ENCODE data around the gene DLST. TPM values are rescaled to one million over a fixed set of nuclear protein-coding genes. Genes with fewer than 3 reads are reported as not detected.

The DLST gene
- total RNA-seq, 1 donor, result 92.4 TPM

GRCh38 chr14:74853581-74853980 lies 28.1 kb upstream of the DLST start:
- H3K4me1 ChIP-seq (ENCODE audit: insufficient read depth, low read length), result no peaks in the 10 kb centered on the region
- H3K9me3 ChIP-seq (ENCODE audit: low read depth, low read length), result no peaks in the 10 kb centered on the region
- no peaks in the 10 kb centered on the region for H3K27me3 ChIP-seq (ENCODE audit: insufficient read depth, low read length)
- H3K4me3 ChIP-seq (ENCODE audit: low read length), result no peak overlapping the region

- H3K9me3 ChIP-seq (ENCODE audit: low read depth, low read length), result no peaks in the 10 kb centered on the region
- H3K4me1 ChIP-seq (ENCODE audit: insufficient read depth, low read length), result no peaks in the 10 kb centered on the region
- H3K27me3 ChIP-seq (ENCODE audit: insufficient read depth, low read length), result no peaks in the 10 kb centered on the region
- no peak overlapping the region for H3K4me3 ChIP-seq (ENCODE audit: low read length)
Observed at GRCh38 chr14:74855021-74855420, 26.7 kb upstream of the DLST start.

GRCh38 chr14:74855945-74856344 lies 25.8 kb upstream of the DLST start:
- Histone ChIP-seq H3K4me1 (ENCODE audit: insufficient read depth, low read length) (peaks cover 4% of the 10 kb centered on the region), H3K27me3 (ENCODE audit: insufficient read depth, low read length) (no peaks in the 10 kb centered on the region), H3K9me3 (ENCODE audit: low read depth, low read length) (no peaks in the 10 kb centered on the region), H3K4me3 (ENCODE audit: low read length) (no peak overlapping the region)

- Histone ChIP-seq H3K4me1 (ENCODE audit: insufficient read depth, low read length) (peaks cover 9% of the 10 kb centered on the region), H3K4me3 (ENCODE audit: low read length) (no peak overlapping the region), H3K27me3 (ENCODE audit: insufficient read depth, low read length) (no peaks in the 10 kb centered on the region), H3K9me3 (ENCODE audit: low read depth, low read length) (no peaks in the 10 kb centered on the region)
Observed at GRCh38 chr14:74856366-74856765, 25.4 kb upstream of the DLST start.

- H3K4me3 ChIP-seq (ENCODE audit: low read length), result no peak overlapping the region
- H3K27me3 ChIP-seq (ENCODE audit: insufficient read depth, low read length), result no peaks in the 10 kb centered on the region
- H3K4me1 ChIP-seq (ENCODE audit: insufficient read depth, low read length), result peaks cover 12% of the 10 kb centered on the region
- H3K9me3 ChIP-seq (ENCODE audit: low read depth, low read length), result no peaks in the 10 kb centered on the region
Observed at GRCh38 chr14:74858022-74858421, 23.7 kb upstream of the DLST start.

GRCh38 chr14:74859757-74860552 lies 21.8 kb upstream of the DLST start:
- Histone ChIP-seq H3K9me3 (ENCODE audit: low read depth, low read length) (no peaks in the 10 kb centered on the region), H3K27me3 (ENCODE audit: insufficient read depth, low read length) (no peaks in the 10 kb centered on the region), H3K4me1 (ENCODE audit: insufficient read depth, low read length) (peaks cover 23% of the 10 kb centered on the region), H3K4me3 (ENCODE audit: low read length) (no peak overlapping the region)

GRCh38 chr14:74860899-74861733 lies 20.6 kb upstream of the DLST start:
- Histone ChIP-seq H3K27me3 (ENCODE audit: insufficient read depth, low read length) (no peaks in the 10 kb centered on the region), H3K4me1 (ENCODE audit: insufficient read depth, low read length) (peaks cover 23% of the 10 kb centered on the region), H3K9me3 (ENCODE audit: low read depth, low read length) (no peaks in the 10 kb centered on the region), H3K4me3 (ENCODE audit: low read length) (no peak overlapping the region)

GRCh38 chr14:74861734-74862090 lies 20.0 kb upstream of the DLST start:
- H3K4me1 ChIP-seq (ENCODE audit: insufficient read depth, low read length), result peaks cover 23% of the 10 kb centered on the region
- H3K4me3 ChIP-seq (ENCODE audit: low read length), result no peak overlapping the region
- no peaks in the 10 kb centered on the region for H3K27me3 ChIP-seq (ENCODE audit: insufficient read depth, low read length)
- H3K9me3 ChIP-seq (ENCODE audit: low read depth, low read length), result no peaks in the 10 kb centered on the region

GRCh38 chr14:74863274-74863673 lies 18.4 kb upstream of the DLST start:
- Histone ChIP-seq H3K27me3 (ENCODE audit: insufficient read depth, low read length) (no peaks in the 10 kb centered on the region), H3K9me3 (ENCODE audit: low read depth, low read length) (no peaks in the 10 kb centered on the region), H3K4me3 (ENCODE audit: low read length) (no peak overlapping the region), H3K4me1 (ENCODE audit: insufficient read depth, low read length) (peaks cover 31% of the 10 kb centered on the region)

GRCh38 chr14:74864198-74864597 lies 17.5 kb upstream of the DLST start:
- H3K27me3 ChIP-seq (ENCODE audit: insufficient read depth, low read length), result no peaks in the 10 kb centered on the region
- H3K4me3 ChIP-seq (ENCODE audit: low read length), result no peak overlapping the region
- H3K9me3 ChIP-seq (ENCODE audit: low read depth, low read length), result no peaks in the 10 kb centered on the region
- peaks cover 31% of the 10 kb centered on the region for H3K4me1 ChIP-seq (ENCODE audit: insufficient read depth, low read length)

GRCh38 chr14:74865156-74865555 lies 16.6 kb upstream of the DLST start:
- Histone ChIP-seq H3K27me3 (ENCODE audit: insufficient read depth, low read length) (no peaks in the 10 kb centered on the region), H3K4me3 (ENCODE audit: low read length) (no peak overlapping the region), H3K4me1 (ENCODE audit: insufficient read depth, low read length) (peaks cover 31% of the 10 kb centered on the region), H3K9me3 (ENCODE audit: low read depth, low read length) (no peaks in the 10 kb centered on the region)

GRCh38 chr14:74866708-74867389 lies 14.9 kb upstream of the DLST start:
- no peak overlapping the region for H3K4me3 ChIP-seq (ENCODE audit: low read length)
- H3K4me1 ChIP-seq (ENCODE audit: insufficient read depth, low read length), result peaks cover 23% of the 10 kb centered on the region
- no peaks in the 10 kb centered on the region for H3K9me3 ChIP-seq (ENCODE audit: low read depth, low read length)
- H3K27me3 ChIP-seq (ENCODE audit: insufficient read depth, low read length), result no peaks in the 10 kb centered on the region

- H3K4me1 ChIP-seq (ENCODE audit: insufficient read depth, low read length), result peaks cover 22% of the 10 kb centered on the region
- no peaks in the 10 kb centered on the region for H3K27me3 ChIP-seq (ENCODE audit: insufficient read depth, low read length)
- H3K9me3 ChIP-seq (ENCODE audit: low read depth, low read length), result no peaks in the 10 kb centered on the region
- H3K4me3 ChIP-seq (ENCODE audit: low read length), result no peak overlapping the region
Observed at GRCh38 chr14:74867673-74868072, 14.0 kb upstream of the DLST start.

- H3K9me3 ChIP-seq (ENCODE audit: low read depth, low read length), result no peaks in the 10 kb centered on the region
- H3K4me1 ChIP-seq (ENCODE audit: insufficient read depth, low read length), result peaks cover 11% of the 10 kb centered on the region
- no peaks in the 10 kb centered on the region for H3K27me3 ChIP-seq (ENCODE audit: insufficient read depth, low read length)
- no peak overlapping the region for H3K4me3 ChIP-seq (ENCODE audit: low read length)
Observed at GRCh38 chr14:74868739-74869138, 13.0 kb upstream of the DLST start.

- H3K27me3 ChIP-seq (ENCODE audit: insufficient read depth, low read length), result no peaks in the 10 kb centered on the region
- peaks cover 26% of the 10 kb centered on the region for H3K4me1 ChIP-seq (ENCODE audit: insufficient read depth, low read length)
- H3K9me3 ChIP-seq (ENCODE audit: low read depth, low read length), result no peaks in the 10 kb centered on the region
- H3K4me3 ChIP-seq (ENCODE audit: low read length), result no peak overlapping the region
Observed at GRCh38 chr14:74871819-74872218, 9.9 kb upstream of the DLST start.

All from mononuclear cell (primary cell).